HG03378 (cell line): Measurements from ENCODE around the gene ZNF316.

Experiments used
- ATAC-seq: cut with Tn5 transposase; IDR thresholded peaks from one replicate; pipeline ENCODE4 v1.9.1; 2021; ENCODE audit warnings: mild to moderate bottlenecking, moderate library complexity; ENCODE audit not compliant: unreplicated experiment

ZNF316 gene

DNA sequence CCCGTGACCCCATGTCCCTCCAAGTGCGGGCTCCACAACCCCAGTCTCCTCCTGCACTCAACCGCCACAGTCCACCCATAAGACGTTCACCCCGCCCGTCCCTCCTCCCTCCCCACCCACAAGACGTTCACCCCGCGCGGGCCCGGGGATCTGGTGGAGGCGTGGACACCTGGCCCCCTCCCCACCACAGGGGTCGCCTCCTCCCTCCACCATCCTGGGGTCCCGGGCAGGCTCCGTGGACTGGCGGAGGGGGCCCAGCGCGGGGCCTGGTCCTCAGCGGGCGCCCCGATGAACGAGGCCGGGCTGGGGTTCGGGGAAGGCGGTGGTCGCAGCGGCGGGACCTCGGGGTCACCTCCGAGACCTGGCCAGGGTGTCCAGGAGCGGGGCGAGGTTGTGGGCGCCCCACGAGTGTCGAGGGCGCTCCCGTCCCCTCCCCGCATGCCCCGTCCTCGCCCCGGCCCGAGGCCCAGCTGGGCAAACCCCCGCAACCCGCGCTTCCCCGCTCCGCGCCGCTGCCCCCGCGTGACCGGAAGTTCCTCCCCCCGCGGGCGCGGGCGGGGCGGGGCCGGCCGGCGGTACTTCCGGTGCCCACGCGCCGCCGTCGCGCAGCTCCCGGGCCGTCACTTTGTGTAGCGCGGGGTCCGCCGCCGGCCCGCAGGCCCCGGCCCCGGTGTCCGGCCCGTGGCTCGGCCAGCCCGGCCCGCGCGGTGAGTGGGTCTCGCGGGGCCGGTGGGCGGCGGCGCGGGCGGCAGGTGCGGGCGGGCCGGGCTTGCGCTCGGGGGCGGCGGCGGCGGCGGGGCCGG lies at the start of gene ZNF316:
Gene ZNF316, plus strand, starts transcription at position 578 of the 803 bp plus-strand sequence. CDS start 5,092 bp downstream, outside the sequence.
- peak; percentile 31 for ATAC-seq

DNA sequence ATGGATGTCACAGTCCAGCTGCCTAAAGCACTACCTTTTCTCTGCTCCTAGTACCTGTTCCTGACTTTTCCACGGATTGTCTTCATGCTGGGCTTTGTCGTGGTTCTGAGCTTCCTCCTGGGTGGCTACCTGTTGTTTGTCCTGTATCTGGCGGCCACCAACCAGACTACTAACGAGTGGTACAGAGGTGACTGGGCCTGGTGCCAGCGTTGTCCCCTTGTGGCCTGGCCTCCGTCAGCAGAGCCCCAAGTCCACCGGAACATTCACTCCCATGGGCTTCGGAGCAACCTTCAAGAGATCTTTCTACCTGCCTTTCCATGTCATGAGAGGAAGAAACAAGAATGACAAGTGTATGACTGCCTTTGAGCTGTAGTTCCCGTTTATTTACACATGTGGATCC lies 48.6 kb upstream of the ZNF316 start:
- no peak for ATAC-seq

DNA sequence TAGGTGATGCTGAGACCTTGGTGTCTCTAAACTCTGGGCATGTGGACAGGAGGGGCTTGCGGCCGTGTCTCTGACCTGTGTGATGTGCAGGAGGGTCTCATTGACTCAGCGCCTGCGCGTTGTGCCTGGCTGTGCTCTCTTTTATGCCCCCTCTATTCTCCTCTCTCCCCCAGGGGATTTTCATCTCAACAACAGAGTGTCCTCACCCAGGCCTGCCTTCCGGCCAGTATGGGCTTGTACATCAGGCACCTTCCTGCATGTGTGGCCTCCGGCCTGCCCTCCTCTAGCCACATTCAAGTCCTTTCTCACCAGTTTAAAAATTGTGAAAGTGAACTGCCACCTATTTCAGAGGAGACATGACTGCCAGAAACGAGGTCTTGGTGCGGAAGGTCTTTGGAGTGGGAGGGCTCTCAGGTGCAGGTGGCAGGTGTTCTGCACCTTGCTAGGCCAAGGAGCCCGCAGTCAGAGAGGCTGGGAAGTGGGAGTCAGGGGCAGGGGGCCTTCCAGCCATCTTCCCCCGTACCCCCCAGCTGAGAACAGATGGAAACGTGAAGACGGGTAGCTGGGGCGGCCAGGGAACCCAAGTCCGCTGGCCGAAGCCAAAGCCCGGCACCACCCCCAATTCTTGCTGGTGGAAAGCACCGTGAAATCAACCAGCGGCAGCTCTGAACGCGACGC lies 47.8 kb upstream of the ZNF316 start:
- no peak for ATAC-seq

DNA sequence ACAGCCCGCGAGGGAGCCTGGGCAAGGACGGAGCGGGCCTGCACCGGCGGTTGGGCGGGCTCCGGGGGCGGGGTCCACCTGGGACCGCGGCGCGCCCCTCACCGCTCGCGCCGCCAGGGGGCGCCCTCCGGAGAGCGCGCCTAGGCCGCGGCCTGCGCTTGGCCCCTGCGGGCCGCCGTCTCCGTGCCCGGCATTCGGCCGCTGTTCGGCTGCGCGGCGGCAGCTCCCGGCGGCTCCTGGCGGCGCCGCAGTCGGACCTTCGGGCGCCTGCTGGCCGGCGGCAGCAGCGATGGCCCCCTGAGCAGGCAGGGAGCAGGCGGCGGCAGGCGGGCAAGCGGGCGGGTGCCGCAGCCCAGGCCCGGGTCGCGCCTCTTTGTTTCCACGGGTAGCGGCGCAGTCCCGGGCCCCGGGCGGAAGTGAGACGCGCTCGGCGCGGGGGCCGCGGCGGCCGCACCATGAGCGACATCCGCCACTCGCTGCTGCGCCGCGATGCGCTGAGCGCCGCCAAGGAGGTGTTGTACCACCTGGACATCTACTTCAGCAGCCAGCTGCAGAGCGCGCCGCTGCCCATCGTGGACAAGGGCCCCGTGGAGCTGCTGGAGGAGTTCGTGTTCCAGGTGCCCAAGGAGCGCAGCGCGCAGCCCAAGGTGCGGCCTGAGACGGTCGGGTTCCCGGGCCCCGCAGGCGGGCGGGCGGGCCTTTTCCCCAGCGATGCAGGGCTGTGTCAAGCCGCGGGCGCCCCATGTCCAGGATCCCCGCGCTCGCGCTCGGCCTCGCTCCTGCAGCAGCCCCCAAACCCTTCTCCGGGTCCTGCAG lies 47.1 kb upstream of the ZNF316 start, which contains the start of gene INTS15:
Gene INTS15, plus strand, starts transcription at position 193 of the 816 bp plus-strand sequence. Its CDS starts 263 bp downstream, at position 456.
- ATAC-seq, result peak; percentile 74

DNA sequence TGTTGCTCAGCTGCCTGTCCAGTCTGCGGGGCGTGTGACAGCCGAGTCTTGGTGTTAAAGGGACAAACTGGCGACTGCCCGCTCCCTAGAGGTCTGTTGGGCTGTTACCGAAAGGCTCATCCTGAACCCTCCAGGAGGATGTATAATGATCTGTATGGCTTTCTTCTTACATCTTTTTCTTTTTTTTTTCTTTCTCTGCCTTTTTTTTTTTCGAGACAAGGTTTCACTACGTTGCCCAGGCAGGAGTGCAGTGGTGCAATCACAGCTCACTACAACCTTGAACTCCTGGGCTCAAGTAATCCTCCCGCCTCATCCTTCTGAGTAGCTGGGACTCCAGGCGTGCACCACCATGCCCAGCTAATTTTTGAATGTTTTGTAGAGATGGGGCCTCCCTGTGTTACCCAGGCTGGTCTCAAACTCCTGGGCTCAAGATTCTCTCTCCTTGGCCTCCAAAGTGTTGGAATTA lies 46.4 kb upstream of the ZNF316 start:
- peak; percentile 37 for ATAC-seq

DNA sequence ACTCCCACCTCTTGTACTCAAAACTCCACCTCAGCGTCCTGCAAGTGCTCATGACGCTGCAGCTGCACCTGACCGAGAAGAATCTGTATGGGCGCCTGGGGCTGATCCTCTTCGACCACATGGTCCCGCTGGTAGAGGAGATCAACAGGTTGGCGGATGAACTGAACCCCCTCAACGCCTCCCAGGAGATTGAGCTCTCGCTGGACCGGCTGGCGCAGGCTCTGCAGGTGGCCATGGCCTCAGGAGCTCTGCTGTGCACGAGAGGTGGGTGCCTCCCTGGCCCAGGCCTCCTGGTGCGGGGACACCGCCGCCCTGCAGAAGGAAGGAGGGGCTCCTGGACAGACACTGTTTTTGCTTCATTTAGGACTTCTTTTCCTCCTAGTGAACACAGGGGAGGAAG lies 37.0 kb upstream of the ZNF316 start:
- ATAC-seq, result no peak

DNA sequence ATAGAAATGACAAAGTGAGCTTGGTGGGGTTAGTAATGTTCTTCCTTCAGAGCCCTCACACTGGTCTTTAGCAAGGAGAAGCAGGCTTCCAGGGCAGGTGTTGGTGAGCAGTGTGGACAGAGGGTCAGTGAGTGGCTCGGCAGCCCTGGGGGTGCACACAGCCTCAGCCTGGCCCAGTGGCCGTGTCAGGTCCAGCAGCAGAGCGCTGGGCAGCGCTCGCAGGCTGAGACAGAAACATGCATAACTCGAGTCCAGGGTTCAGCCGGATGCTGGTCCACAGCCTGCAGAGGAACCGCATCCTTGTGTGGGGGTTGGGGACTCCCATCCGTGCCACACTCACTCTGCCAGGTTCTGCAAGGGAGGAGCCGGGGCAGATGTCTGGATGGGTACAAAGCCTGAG lies 32.7 kb upstream of the ZNF316 start:
- no peak for ATAC-seq

DNA sequence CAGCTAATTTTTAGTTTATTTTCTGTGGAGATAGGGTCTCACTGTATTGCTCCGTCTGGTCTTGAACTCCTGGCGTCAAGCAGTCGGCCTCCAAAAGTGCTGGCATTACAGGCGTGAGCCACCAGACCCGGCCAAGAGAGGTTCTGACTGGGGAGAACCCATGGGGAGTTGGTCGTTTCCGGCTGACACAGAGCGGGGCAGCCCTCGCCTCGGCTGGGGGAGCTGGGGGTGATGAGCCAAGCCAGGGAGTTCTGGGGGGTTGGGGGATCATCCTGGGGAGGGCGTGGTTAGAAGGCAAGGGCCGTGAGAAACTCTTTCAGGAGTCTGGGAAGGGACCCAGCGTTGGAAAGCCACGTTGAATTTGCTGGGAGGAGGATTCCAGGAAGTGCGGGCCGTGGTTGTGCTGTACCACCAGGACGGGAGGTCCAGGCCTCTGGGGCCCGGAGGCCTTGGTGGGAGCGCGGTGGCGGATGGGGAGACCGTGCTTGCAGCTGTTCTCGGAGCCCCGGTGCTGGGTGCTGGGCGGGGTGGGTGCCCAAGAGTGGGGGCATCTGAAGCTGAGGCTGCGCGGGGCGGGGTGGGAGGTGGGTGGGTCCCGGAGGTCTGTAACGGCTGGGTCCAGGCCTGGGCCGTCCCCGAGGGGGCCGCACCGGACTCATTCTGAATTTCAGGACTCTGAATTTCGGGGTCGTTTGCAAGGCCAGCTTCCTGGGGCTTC lies 30.1 kb upstream of the ZNF316 start:
- ATAC-seq, result no peak

DNA sequence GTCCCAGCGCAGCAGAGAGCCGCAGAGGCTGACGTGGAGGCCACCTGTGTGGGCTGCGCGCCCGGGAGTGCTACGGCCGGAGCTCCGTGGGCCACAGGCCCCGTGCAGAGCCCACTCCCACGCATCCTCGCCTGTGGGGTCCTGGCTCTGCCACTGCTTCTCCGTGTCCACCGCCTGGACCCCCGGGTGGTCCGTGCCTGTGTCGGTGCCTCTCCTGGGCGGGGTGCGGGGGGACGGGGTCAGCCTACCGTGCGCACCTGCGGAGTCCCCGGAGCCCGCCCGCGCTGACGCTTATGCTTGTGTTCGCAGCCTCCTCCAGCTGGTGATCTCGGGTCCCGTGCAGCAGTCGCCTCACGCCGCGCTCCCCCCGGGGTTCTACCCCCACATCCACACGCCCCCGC lies 29.5 kb upstream of the ZNF316 start:
- no peak for ATAC-seq

DNA sequence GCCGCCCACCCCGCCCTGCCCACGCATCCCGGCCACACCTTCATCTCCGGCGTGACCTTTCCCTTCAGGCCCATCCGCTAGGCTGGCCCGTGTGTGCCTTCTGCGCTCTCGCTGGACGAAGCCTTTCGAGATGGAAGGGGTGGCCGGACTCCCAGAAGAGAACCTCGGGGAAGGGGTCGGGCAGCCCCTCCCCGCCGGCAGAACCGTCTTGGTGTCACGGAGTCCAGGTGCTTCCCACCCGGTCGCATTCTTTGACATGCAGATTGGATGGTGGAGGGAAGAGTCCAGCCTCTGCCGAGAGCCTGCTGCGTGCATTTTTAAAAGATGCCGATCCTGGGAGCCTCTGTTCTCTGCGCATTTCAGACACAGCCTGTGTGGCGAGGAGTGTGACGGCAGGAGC lies 29.0 kb upstream of the ZNF316 start:
- no peak for ATAC-seq

DNA sequence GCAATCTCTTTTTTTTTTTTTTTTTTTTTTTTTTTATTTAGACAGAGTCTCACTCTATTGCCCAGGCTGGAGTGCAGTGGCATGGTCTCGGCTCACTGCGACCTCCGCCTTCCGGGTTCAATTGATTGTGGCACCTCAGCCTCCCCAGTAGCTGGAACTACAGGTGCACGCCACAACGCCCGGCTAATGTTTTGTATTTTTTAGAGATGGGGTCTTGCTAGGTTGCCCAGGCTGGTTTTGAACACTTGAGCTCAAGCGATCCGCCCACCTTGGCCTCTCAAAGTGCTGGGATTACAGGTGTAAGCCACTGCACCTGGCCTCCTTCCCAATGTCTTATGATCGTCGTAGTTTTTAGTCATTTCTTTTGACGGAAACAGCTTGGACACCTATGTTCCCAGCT lies 28.3 kb upstream of the ZNF316 start:
- ATAC-seq, result no peak

DNA sequence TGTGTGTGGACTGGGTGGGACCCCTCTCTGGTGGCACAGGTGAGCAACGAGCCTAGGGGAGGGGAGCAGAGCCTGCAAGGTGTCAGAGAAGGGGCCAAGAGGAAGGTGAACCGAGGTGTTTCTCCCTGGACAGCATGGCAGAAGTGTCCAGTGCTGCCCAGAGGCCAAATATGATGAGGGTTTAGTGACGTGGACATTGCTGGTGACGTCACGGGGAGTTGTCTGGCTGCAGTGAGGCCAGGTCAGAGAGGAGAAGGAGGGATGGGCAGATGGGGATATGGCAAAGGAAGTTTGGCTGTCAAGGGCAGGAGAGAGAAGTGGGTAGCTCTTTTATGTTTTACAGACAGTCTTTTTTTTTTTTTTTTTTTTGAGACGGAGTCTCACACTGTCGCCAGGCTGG lies 24.3 kb upstream of the ZNF316 start:
- ATAC-seq, result no peak

DNA sequence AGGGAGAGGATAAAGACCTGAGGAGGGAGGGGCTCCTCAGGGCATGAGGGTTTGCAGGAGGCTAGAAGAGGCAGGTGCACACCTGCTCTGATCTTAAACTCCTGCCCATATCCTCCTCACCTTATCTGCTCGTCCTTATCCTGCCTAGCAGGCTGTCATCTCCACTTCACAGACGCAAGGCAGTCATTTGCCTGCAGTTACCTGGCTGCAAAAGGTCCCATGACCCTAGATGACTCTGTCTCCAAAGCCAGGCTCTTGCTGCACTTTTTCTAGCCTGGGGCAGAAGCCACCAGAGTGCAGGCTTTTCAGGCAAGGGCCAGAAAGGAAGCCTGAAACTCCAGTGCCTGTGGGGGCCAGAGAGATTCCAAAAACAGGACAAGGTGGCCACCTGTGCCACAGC lies 23.4 kb upstream of the ZNF316 start:
- no peak for ATAC-seq

DNA sequence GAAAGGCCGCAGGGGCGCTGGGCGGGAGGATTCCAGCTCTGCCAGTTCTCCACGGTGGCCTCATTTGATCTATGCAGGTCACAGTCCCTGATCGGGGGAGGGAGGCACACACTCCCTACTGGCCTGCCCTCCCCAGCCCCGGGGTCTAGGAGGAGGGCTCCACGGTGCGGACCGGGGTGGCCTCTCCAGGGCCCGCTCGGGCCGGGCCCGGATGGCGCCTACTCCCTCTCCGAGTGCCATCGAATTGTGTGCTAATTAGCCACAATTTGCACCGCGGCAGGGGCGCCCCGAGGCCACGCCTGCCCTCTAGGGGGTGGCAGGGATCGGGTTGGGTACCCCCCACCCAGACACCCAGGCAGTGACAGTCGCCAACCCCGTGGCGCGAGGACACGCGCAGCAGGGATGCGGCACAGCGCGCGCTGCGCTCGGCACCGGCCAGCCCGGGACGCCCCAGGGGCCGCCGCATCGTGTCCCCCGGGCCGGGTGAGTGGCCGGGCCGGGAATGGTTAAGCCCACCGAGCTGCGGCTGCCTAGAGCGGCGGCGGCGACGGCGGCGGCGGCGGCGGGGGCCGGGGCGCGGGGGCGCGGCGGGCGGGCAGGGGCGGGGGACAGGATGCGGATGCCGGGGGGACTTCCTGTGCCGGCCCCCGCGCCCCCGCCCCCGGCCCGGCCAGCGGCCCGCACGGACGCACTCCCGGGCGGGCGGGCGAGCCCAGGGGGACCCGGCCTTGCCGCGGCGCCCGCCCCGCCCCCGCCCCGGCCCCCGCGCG lies 22.0 kb upstream of the ZNF316 start, which contains the start of gene ZNF853:
Gene ZNF853, plus strand, starts transcription at position 658 of the 770 bp plus-strand sequence. CDS start 565 bp downstream, outside the sequence.
- no peak for ATAC-seq

DNA sequence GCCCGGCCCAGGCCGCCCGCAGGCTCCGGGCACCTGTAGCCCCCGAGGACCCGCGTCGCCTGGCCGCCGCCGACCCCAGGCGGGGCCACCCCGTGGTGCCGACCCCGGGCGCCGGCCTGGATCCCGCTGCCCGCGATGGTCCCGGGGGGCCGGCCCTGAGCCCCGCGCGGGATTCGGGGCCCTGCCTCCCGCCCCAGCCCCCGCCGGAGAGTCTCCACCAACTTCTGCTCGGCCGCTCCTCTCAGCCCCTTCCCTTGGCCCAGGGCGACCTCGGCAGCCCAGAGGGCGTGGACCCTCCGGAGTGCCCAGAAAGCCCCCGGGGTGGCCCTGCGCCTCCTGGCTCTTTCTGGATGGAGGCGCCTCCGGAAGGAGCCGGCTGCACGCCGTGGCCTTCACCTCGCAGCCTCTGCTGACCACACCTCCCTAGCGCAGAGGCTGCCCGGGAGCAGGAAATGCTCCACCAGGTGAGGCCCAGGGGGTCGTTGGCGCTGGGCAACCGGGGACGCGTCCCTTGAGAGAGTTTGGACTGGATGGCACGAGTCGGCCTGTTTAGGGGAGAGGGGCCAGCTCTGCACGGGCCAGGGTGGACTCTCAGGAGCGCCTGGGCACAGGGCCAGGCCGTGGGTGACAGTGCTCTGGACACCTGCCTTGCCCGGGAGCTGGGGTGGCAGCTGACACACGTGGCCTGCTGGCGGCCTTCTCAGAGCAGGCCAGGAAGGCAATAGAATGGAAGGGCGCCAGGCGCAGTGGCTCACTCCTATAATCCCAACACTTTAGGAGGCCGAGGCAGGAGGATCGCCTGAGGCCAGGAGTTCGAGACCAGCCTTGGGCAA lies 21.2 kb upstream of the ZNF316 start:
- no peak for ATAC-seq

DNA sequence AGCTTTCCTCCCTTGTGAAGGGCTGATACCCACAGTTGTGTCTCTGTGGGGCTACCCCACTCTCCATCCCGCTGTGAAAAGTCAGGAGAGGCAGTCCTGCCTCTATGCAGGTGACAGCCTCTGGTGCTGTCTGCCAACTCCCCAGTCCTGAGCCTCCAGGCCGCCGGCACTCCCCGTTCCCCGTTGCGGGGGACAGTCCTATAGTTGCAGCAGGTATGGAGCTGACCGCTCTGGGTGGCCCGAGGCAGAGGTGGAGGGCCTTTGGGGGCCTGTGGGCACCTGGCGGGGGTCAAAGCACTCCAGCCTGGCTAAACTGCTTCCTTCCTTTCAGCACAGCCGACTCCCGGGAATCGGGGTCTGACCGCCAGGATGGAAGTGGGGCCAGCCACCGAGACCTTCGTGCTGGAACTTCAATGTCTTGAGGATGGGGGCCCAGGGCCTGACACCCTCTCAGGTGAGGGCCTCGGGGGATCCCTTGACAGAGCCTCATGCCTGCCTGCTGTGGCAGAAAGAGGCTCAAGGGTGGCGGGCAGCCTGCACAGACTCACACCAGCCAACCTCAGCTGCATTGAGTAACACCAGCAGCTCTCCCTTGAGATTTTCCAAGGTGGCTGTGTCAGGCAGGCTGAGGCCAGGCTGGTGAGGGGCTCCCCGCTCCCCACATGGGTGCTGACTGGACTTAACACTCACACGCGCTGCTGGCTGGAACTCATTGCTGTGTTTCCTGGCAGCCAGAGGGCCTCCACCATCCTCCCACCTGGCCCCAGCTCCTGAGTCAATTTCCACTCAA lies 20.1 kb upstream of the ZNF316 start:
- ATAC-seq, result no peak

DNA sequence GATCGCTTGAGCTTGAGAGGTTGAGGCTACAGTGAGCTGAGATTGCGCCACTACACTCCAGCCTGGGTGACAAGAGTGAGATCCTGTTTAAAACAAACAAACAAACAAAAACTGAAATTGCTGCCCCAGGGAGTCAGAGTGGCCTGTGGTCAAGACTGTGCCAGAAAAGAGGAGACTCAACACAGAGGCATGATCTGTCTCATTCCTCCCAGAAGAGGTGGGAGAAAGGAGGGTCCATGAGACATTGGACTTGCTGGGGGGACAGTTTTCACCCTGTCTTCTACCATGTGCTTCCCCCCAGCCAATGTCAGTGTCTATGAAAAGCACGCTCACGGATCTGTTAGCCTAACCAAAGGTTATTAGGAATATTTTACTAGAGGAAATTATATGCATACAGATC lies 18.5 kb upstream of the ZNF316 start:
- ATAC-seq, result no peak

DNA sequence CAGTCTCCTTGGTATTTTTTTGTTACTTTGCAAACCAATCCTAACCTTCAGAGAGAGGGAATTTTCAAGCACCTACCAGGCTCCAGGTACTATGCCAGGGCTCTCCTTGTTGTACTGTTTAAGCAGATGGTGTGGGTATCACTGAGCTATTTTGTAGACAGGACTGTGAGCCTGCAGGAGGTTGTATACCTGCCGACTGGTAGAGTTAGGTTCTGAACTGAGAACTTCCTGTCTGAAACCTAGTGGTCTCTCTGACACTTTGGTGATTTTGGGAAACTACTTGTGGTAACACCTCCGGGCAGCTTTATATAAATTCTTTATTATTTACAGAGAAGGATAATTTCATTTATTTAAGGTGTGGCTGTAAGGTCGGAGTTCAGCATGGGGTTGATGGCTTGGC lies 17.2 kb upstream of the ZNF316 start:
- no peak for ATAC-seq
